ENCODE data around the gene NKTR. TPM values are rescaled to one million over a fixed set of nuclear protein-coding genes. Genes with fewer than 3 reads are reported as not detected.

The NKTR gene
- total RNA-seq, 1 experiment from 2014 or later, result 70.5 TPM

DNA sequence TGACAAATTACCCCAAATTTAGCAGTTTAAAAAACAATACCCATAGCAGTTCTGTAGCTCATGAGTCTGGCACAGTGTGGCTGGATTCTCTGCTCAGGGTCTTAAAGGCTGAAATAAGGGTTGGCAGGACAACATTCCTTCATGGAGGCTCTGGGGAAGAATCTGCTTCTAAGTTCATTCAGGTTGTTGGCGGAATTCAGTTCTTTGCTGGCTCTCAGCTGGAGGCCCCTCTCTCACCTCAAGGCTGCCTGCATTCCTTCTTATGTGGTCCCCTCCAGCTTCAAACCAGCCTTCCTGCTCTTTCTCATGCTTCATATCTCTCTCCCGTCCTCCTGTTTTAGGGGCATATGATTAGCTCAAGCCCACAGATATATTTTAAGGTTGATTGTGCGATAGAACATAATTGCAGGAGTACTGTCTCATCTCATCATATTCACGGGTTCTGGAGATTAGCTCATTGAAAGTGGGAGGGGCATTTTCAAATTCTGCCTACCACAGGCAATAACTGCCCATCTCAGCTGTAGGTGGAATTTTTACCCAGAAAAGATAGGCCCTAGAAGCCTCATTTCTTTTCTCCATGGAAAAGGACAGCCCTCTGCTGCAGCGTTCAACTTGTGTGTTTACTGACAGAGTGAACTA is 47.5 kb downstream of the NKTR start:
- CTCF ChIA-PET, result interaction anchor here (0.6 kb wide), 1 partner anchor 554 kb away, joined by 3 read pairs; no protein-coding TSS in a partner anchor
- no peaks in the 10 kb centered on the region for H3K27me3 ChIP-seq (ENCODE audit: insufficient read depth, low read depth)
- no peaks in the 10 kb centered on the region for H3K79me2 ChIP-seq (ENCODE audit: low read depth)
- POLR2A ChIA-PET (ENCODE audit: unreplicated experiment), result no interaction called here
- intact Hi-C loops (cut with micrococcal nuclease; ENCODE audit: unreplicated experiment), result no loop called here
- no peaks in the 10 kb centered on the region for H3K9me2 ChIP-seq (ENCODE audit: insufficient read depth)
- no peak overlapping the region for H3K27ac ChIP-seq
- no peak for TF ChIP-seq EZH2 (IDR thresholded peaks at IDR 0.05; ENCODE audit: low read depth)
- TF ChIP-seq, protein P1, sequence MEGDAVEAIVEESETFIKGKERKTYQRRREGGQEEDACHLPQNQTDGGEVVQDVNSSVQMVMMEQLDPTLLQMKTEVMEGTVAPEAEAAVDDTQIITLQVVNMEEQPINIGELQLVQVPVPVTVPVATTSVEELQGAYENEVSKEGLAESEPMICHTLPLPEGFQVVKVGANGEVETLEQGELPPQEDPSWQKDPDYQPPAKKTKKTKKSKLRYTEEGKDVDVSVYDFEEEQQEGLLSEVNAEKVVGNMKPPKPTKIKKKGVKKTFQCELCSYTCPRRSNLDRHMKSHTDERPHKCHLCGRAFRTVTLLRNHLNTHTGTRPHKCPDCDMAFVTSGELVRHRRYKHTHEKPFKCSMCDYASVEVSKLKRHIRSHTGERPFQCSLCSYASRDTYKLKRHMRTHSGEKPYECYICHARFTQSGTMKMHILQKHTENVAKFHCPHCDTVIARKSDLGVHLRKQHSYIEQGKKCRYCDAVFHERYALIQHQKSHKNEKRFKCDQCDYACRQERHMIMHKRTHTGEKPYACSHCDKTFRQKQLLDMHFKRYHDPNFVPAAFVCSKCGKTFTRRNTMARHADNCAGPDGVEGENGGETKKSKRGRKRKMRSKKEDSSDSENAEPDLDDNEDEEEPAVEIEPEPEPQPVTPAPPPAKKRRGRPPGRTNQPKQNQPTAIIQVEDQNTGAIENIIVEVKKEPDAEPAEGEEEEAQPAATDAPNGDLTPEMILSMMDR (conservative IDR thresholded peaks at IDR 0.05), result no peak
- H3K36me3 ChIP-seq (ENCODE audit: low read depth), result peaks cover 9% of the 10 kb centered on the region; the same call in 1 of the 2 replicates
- no peak overlapping the region for H2AFZ ChIP-seq
- no peak for DNase-seq
- H3K9me3 ChIP-seq (ENCODE audit: insufficient read depth, low read depth), result no peaks in the 10 kb centered on the region
- BruUV-seq (replicated peaks), result no TSS peak
- no peak overlapping the region for H3K4me3 ChIP-seq
- peaks cover 23% of the 10 kb centered on the region for H3K4me1 ChIP-seq (replicated peaks; ENCODE audit: insufficient read depth)
- peaks cover 18% of the 10 kb centered on the region; the same call in 1 of the 2 replicates for H3F3A ChIP-seq (ENCODE audit: insufficient read depth, low read depth)
- H3K4me2 ChIP-seq, result no peak overlapping the region
- no peaks in the 10 kb centered on the region for H4K20me1 ChIP-seq (ENCODE audit: insufficient read depth)

DNA sequence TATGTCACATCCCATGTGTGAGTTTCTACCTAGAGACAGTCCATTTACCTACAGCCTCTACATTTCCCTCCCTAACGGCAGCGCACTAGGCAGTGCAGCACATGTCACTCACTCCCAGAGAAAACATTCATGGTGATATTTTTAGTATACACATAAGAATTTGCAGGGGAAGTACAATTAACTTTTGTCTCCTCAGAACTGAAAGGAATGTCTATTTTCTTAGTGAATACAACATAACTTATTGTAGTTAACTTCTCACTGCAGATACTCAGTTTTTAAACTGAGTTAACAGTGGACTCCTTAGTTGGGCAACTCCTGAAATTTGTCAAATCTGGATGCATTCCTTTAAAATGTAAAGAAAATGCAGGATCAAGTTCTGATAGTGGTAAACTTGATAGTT is 48.5 kb downstream of the NKTR start:
- intact Hi-C loops (cut with micrococcal nuclease; ENCODE audit: unreplicated experiment), result no loop called here
- POLR2A ChIA-PET (ENCODE audit: unreplicated experiment), result no interaction called here

DNA sequence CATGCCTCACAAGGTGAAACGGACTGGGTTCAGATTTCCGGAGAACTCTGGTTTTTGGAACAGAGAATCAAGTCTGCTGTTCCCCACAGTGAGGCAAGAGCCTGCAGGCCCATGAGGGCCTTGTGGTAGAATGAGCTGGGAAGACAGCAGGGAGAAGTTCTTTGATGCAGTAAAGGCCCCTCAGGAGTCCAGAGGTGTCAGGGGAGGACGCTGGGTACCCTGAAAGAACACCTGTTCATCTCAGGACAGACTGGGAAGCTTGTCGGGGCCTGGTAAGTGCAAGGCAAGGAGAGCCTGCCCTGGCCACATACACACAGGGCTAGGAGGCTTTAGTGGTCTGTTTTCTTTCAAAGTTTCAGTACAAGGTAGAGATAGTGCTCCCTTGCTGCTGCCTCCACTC is 49.3 kb downstream of the NKTR start:
- Histone ChIP-seq H3K27me3 (ENCODE audit: insufficient read depth, low read depth) (no peaks in the 10 kb centered on the region), H2AFZ (no peak overlapping the region), H3K4me2 (no peak overlapping the region), H3K4me3 (no peak overlapping the region), H3K9me2 (ENCODE audit: insufficient read depth) (no peaks in the 10 kb centered on the region), H3K9me3 (ENCODE audit: insufficient read depth, low read depth) (no peaks in the 10 kb centered on the region), H3F3A (ENCODE audit: insufficient read depth, low read depth) (peaks cover 21% of the 10 kb centered on the region; the same call in 1 of the 2 replicates), H4K20me1 (ENCODE audit: insufficient read depth) (no peaks in the 10 kb centered on the region), H3K27ac (no peak overlapping the region), H3K4me1 (replicated peaks; ENCODE audit: insufficient read depth) (peaks cover 33% of the 10 kb centered on the region), H3K36me3 (ENCODE audit: low read depth) (no peaks in the 10 kb centered on the region), H3K79me2 (ENCODE audit: low read depth) (no peaks in the 10 kb centered on the region)
- TF ChIP-seq, protein P1 (conservative IDR thresholded peaks at IDR 0.05), result no peak
- no peak for TF ChIP-seq EZH2 (IDR thresholded peaks at IDR 0.05; ENCODE audit: low read depth)
- ChIA-PET POLR2A (ENCODE audit: unreplicated experiment) (interaction anchor here (0.7 kb wide), 1 partner anchor 33 kb away, joined by 3 read pairs; no protein-coding TSS in a partner anchor), CTCF (no interaction called here)
- DNase-seq, result no peak
- intact Hi-C loops (cut with micrococcal nuclease; ENCODE audit: unreplicated experiment), result no loop called here
- BruUV-seq (replicated peaks), result no TSS peak

More for the DNA sequence above, 48.5 kb downstream of the NKTR start:
- no peak overlapping the region for H3K27ac ChIP-seq
- no peaks in the 10 kb centered on the region for H3K79me2 ChIP-seq (ENCODE audit: low read depth)
- H3K27me3 ChIP-seq (ENCODE audit: insufficient read depth, low read depth), result no peaks in the 10 kb centered on the region
- H2AFZ ChIP-seq, result no peak overlapping the region
- H3K9me3 ChIP-seq (ENCODE audit: insufficient read depth, low read depth), result no peaks in the 10 kb centered on the region
- H4K20me1 ChIP-seq (ENCODE audit: insufficient read depth), result no peaks in the 10 kb centered on the region
- H3K4me2 ChIP-seq, result no peak overlapping the region
- TF ChIP-seq EZH2 (IDR thresholded peaks at IDR 0.05; ENCODE audit: low read depth), result no peak
- TF ChIP-seq, protein P1 (conservative IDR thresholded peaks at IDR 0.05), result no peak
- peaks cover 33% of the 10 kb centered on the region for H3K4me1 ChIP-seq (replicated peaks; ENCODE audit: insufficient read depth)
- no TSS peak for BruUV-seq (replicated peaks)
- peaks cover 21% of the 10 kb centered on the region; the same call in 1 of the 2 replicates for H3F3A ChIP-seq (ENCODE audit: insufficient read depth, low read depth)
- no peak overlapping the region for H3K4me3 ChIP-seq
- DNase-seq, result no peak
- CTCF ChIA-PET, result no interaction called here
- H3K9me2 ChIP-seq (ENCODE audit: insufficient read depth), result no peaks in the 10 kb centered on the region
- 0 out of 2 replicates have a peak, but pooled peaks cover under 1% of the 10 kb centered on the region for H3K36me3 ChIP-seq (ENCODE audit: low read depth)
